Body of pancreas (tissue), 4 donors: ENCODE results near the gene ADTRP. TPM values are rescaled to one million over a fixed set of nuclear protein-coding genes. Genes with fewer than 3 reads are reported as not detected.

Experiments used
- ATAC-seq: fragments of 150-250 bp; one replicate; pipeline ENCODE4 v1.9.1; 2016
- DNase-seq, 4 donors: peaks; one replicate each; pipeline ENCODE4 v3.0.0-alpha.2; 2019
- H3K27ac ChIP-seq, 4 donors: fragments of 200-600 bp; sonication (generic); 1 replicate in 3 of 4; 2 replicates in 1 of 4; pipeline versions ENCODE4 v1.5.1 to v1.6.1; 2016 to 2019; ENCODE audit warnings: mild to moderate bottlenecking in 1 of 4, mixed read lengths in 1 of 4, moderate library complexity in 1 of 4
- H3K27me3 ChIP-seq, 2 donors: fragments of 200-600 bp; sonication (generic); one replicate each; pipeline ENCODE4 v1.6.0; 2016; ENCODE audit warnings: mild to moderate bottlenecking in 1 of 2
- H3K36me3 ChIP-seq, 2 donors: fragments of 200-600 bp; sonication (generic); replicated peaks in 1 of 2; 2 replicates each; pipeline ENCODE4 v1.5.1; 2016; ENCODE audit warnings: low read depth in 2 of 2; ENCODE audit not compliant: insufficient read depth in 1 of 2
- H3K4me1 ChIP-seq: fragments of 200-600 bp; sonication (generic); one replicate; pipeline ENCODE4 v1.6.0; 2016
- H3K4me3 ChIP-seq, 2 donors: fragments of 200-600 bp; sonication (generic); 1 replicate in 1 of 2; 2 replicates in 1 of 2; pipeline ENCODE4 v1.5.1; 2016 to 2019
- H3K9me3 ChIP-seq, 3 donors: fragments of 200-600 bp; sonication (generic); 1 replicate in 2 of 3; 2 replicates in 1 of 3; pipeline ENCODE4 v1.5.1; 2016
- CTCF ChIP-seq, 7 experiments: fragments of 450-650 bp in 4 of 7; fragments of 200-600 bp in 3 of 7; sonication (generic) in 3 of 7; IDR thresholded peaks; one replicate each; pipeline ENCODE4 v1.5.1; 2016 to 2019; ENCODE audit warnings: antibody characterized with exemption in 7 of 7
- POLR2A ChIP-seq, 3 donors: fragments of 450-650 bp; IDR thresholded peaks; one replicate each; pipeline ENCODE4 v1.6.1; 2016; ENCODE audit warnings: antibody characterized with exemption in 3 of 3, mild to moderate bottlenecking in 2 of 3
- WGBS, 2 donors: methylation state at CpG; one replicate each; pipeline ENCODE4 v1.1.5; 2017; 5-methylcytosine and 5-hydroxymethylcytosine counted together
- intact Hi-C: fragments of 100-400 bp; cut with DNase I; formaldehyde crosslinking; loops from one replicate; pipeline ENCODE4 v1.15.1; 2023
- total RNA-seq, 2 donors: library from RNA; depleted of rRNA; stranded (reverse); fragments of >200 nt; gene quantifications; one replicate each; pipeline ENCODE4 v1.1.0, GENCODE V29; 2016

The ADTRP gene
- total RNA-seq, 2 donors from 2014 or later: not detected

GRCh38 chr6:11810854-11811643, 32.4 kb upstream of the ADTRP start:
- H3K36me3 ChIP-seq: no peaks in the 10 kb centered on the region
- no peak for DNase-seq
- WGBS, 2 donors: 82 to 89% methylated on average over 11 to 12 of the region's 12 CpGs
- no peak overlapping the region for H3K27ac ChIP-seq
- no peaks in the 10 kb centered on the region for H3K27me3 ChIP-seq
- TF ChIP-seq POLR2A (IDR thresholded peaks at IDR 0.05): no peak
- TF ChIP-seq CTCF (IDR thresholded peaks at IDR 0.05): no peak
- H3K4me1 ChIP-seq: peaks cover 19% of the 10 kb centered on the region
- intact Hi-C loops: no loop called here
- no peaks in the 10 kb centered on the region for H3K9me3 ChIP-seq
- no peak for ATAC-seq
- H3K4me3 ChIP-seq: no peak overlapping the region

GRCh38 chr6:11810039-11810541, 31.5 kb upstream of the ADTRP start:
- ATAC-seq (peak; percentile 91), DNase-seq (peak; percentile 88 to 93 (median 92))
- no peaks in the 10 kb centered on the region for H3K36me3 ChIP-seq
- intact Hi-C loops: no loop called here
- no peak overlapping the region for H3K4me3 ChIP-seq
- no peak for TF ChIP-seq CTCF (IDR thresholded peaks at IDR 0.05)
- no peak for TF ChIP-seq POLR2A (IDR thresholded peaks at IDR 0.05)
- peak overlapping the region; percentile 29 to 63 (median 38) for H3K27ac ChIP-seq
- H3K4me1 ChIP-seq: peaks cover 19% of the 10 kb centered on the region
- no peaks in the 10 kb centered on the region for H3K9me3 ChIP-seq
- no peaks in the 10 kb centered on the region for H3K27me3 ChIP-seq
- WGBS, 2 donors: 8 to 13% methylated on average over 1 of the region's 1 CpG

- H3K9me3 ChIP-seq: no peaks in the 10 kb centered on the region
- no peaks in the 10 kb centered on the region for H3K36me3 ChIP-seq
- no peak overlapping the region for H3K27ac ChIP-seq
- TF ChIP-seq CTCF (IDR thresholded peaks at IDR 0.05): no peak
- TF ChIP-seq POLR2A (IDR thresholded peaks at IDR 0.05): no peak
- no peak for DNase-seq
- H3K4me3 ChIP-seq: no peak overlapping the region
- intact Hi-C loops: no loop called here
- H3K27me3 ChIP-seq: no peaks in the 10 kb centered on the region
- peaks cover 12% of the 10 kb centered on the region for H3K4me1 ChIP-seq
- ATAC-seq: no peak
- 93 to 94% methylated on average over 8 of the region's 8 CpGs for WGBS, 2 donors
Measured at GRCh38 chr6:11808054-11808453, 29.5 kb upstream of the ADTRP start.

- H3K9me3 ChIP-seq: no peaks in the 10 kb centered on the region
- H3K27ac ChIP-seq: no peak overlapping the region
- TF ChIP-seq CTCF (IDR thresholded peaks at IDR 0.05): no peak
- no peak for TF ChIP-seq POLR2A (IDR thresholded peaks at IDR 0.05)
- intact Hi-C loops: no loop called here
- no peaks in the 10 kb centered on the region for H3K36me3 ChIP-seq
- no peaks in the 10 kb centered on the region for H3K27me3 ChIP-seq
- H3K4me3 ChIP-seq: no peak overlapping the region
- 81 to 93% methylated on average over 8 to 15 of the region's 15 CpGs for WGBS, 2 donors
- peaks cover 12% of the 10 kb centered on the region for H3K4me1 ChIP-seq
- ATAC-seq: no peak
- no peak for DNase-seq
Measured at GRCh38 chr6:11806561-11807317, 28.1 kb upstream of the ADTRP start.
